ENCODE data around the gene WWOX. TPM values are rescaled to one million over a fixed set of nuclear protein-coding genes. Genes with fewer than 3 reads are reported as not detected.

The WWOX gene
- total and polyA plus RNA-seq, 2 of the 4 experiments (the other 2 are of a cell fraction) = 2.7 to 5.4 TPM

DNA sequence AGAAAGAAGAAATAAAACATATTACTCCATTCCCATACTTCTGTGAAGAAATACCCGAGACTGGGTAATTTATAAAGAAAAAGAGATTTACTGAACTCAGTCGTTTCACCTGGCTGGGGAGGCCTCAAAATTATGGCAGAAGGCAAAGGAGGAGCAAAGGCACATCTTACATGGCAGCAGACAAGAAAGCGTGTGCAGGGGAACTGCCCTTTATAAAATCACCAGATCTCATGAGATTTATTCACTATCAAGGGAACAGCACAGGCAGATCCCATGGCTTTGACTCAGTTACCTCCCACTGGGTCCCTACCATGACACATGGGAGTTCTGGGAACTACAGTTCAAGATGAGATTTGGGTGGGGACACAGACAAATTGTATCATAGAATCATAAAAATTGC, 365.4 kb downstream of the WWOX start:
- Histone ChIP-seq H2BK120ac (ENCODE audit: low read depth, low read length) (no peak overlapping the region), H2AK5ac (ENCODE audit: low read depth, low read length) (no peak overlapping the region), H3K4me1 (ENCODE audit: control insufficient read depth, insufficient read depth, low read length) (no peaks in the 10 kb centered on the region), H3K14ac (replicated peaks; ENCODE audit: low read depth, low read length) (no peak overlapping the region), H2BK5ac (ENCODE audit: low read depth, low read length, poor library complexity, severe bottlenecking) (no peak overlapping the region), H3K36me3 (ENCODE audit: control insufficient read depth, insufficient read depth, low read length) (no peaks in the 10 kb centered on the region), H3K56ac (ENCODE audit: extremely low read depth, insufficient read depth, low read length) (no peak overlapping the region), H3K79me1 (ENCODE audit: low read depth in 1 of 2, low read length in 2 of 2) (no peaks in the 10 kb centered on the region), H4K8ac (ENCODE audit: low read depth in 2 of 2, low read length in 2 of 2) (no peak overlapping the region), H3K4ac (ENCODE audit: low read depth, low read length) (no peak overlapping the region), H3K23ac (ENCODE audit: low read depth, low read length) (no peak overlapping the region), H4K20me1 (ENCODE audit: insufficient read depth, low read length) (no peaks in the 10 kb centered on the region), H3K27ac (ENCODE audit: insufficient read depth, low read length) (no peak overlapping the region), H2AFZ (replicated peaks; ENCODE audit: low read length, poor library complexity) (no peak overlapping the region), H2BK20ac (ENCODE audit: low read depth, low read length) (no peak overlapping the region), H2BK15ac (ENCODE audit: low read depth, low read length) (no peak overlapping the region), H4K5ac (ENCODE audit: low read depth, low read length) (no peak overlapping the region), H2AK9ac (replicated peaks; ENCODE audit: low read depth, low read length, poor library complexity) (no peak overlapping the region), H3K4me2 (ENCODE audit: low read depth, low read length) (no peak overlapping the region), H3K9ac (ENCODE audit: low read depth, low read length) (no peak overlapping the region), H3K27me3 (ENCODE audit: control insufficient read depth, insufficient read depth, low read length) (no peaks in the 10 kb centered on the region), H3K4me3 (ENCODE audit: insufficient read depth, low read depth, low read length) (no peak overlapping the region), H3K9me3 (ENCODE audit: control insufficient read depth, insufficient read depth, low read length) (peaks cover 11% of the 10 kb centered on the region), H3K9me1 (ENCODE audit: insufficient read depth, low read length) (no peaks in the 10 kb centered on the region), H4K91ac (ENCODE audit: insufficient read depth, low read depth, low read length) (no peak overlapping the region), H3K18ac (ENCODE audit: low read depth, low read length) (no peak overlapping the region)
- intact Hi-C loops (cut with micrococcal nuclease) = no loop called here
- no peak for DNase-seq
- ATAC-seq (ENCODE audit: low read depth) = no peak
- no CpG with 5 or more reads among the region's 3 CpGs for WGBS, 2 experiments (ENCODE audit: extremely low coverage in 2 of 2, insufficient read length in 1 of 2)
- TF ChIP-seq, protein P1, sequence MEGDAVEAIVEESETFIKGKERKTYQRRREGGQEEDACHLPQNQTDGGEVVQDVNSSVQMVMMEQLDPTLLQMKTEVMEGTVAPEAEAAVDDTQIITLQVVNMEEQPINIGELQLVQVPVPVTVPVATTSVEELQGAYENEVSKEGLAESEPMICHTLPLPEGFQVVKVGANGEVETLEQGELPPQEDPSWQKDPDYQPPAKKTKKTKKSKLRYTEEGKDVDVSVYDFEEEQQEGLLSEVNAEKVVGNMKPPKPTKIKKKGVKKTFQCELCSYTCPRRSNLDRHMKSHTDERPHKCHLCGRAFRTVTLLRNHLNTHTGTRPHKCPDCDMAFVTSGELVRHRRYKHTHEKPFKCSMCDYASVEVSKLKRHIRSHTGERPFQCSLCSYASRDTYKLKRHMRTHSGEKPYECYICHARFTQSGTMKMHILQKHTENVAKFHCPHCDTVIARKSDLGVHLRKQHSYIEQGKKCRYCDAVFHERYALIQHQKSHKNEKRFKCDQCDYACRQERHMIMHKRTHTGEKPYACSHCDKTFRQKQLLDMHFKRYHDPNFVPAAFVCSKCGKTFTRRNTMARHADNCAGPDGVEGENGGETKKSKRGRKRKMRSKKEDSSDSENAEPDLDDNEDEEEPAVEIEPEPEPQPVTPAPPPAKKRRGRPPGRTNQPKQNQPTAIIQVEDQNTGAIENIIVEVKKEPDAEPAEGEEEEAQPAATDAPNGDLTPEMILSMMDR (conservative IDR thresholded peaks at IDR 0.05; ENCODE audit: low read depth, low read length) = no peak
- TF ChIP-seq POLR2A (IDR thresholded peaks at IDR 0.05; ENCODE audit: low read depth, low read length) (no peak), NFE2L2 (IDR thresholded peaks at IDR 0.05; ENCODE audit: low read depth, low read length) (no peak), USF2 (IDR thresholded peaks at IDR 0.05; ENCODE audit: low read depth, low read length) (no peak), RFX5 (IDR thresholded peaks at IDR 0.05; ENCODE audit: low read depth, low read length) (no peak), ELK1 (IDR thresholded peaks at IDR 0.05; ENCODE audit: borderline replicate concordance, low read depth, low read length) (no peak), CHD1 (IDR thresholded peaks at IDR 0.05; ENCODE audit: low read depth, low read length) (no peak), RAD21 (IDR thresholded peaks at IDR 0.05; ENCODE audit: low read length) (no peak), FOS (IDR thresholded peaks at IDR 0.05; ENCODE audit: low read depth, low read length) (no peak), SMC3 (IDR thresholded peaks at IDR 0.05; ENCODE audit: low read depth, low read length) (no peak), MAZ (IDR thresholded peaks at IDR 0.05; ENCODE audit: borderline replicate concordance, low read depth, low read length) (no peak), CEBPB (IDR thresholded peaks at IDR 0.05; ENCODE audit: low read depth, low read length) (no peak)
- dilution Hi-C loops (cut with HindIII; ENCODE audit: low sequenced_read_pairs, unreplicated experiment) = no loop called here
- in situ Hi-C loops (cut with MboI; ENCODE audit: low sequenced_read_pairs) = no loop called here
- ChIA-PET POLR2A (ENCODE audit: unreplicated experiment) (no interaction called here), CTCF (no interaction called here)
- no TSS peak for BruUV-seq (replicated peaks)
